ENCODE results near the gene ACER3.

Gene ACER3

DNA sequence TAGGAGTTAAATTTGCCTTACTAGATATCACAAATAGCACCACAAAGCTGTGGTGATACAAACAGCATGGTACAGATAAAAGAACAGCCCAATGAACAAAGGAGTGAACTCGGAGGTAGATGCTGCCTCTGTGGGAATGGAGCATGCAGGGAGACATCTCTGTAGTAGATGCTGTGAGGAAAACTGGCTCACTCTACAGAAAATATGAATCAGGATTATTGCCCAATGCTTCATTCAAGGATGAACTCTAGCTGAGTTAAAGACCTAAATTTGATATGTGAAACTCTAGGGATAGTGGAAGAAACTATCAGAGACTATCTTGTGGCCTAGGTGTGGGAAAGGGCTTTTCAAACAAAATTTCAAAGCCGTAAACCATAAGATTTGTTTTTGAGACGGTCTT is 190.8 kb downstream of the ACER3 start:
- Histone ChIP-seq H3K4me1 (peaks cover 0 to 8% (median 5%) of the 10 kb centered on the region in 10 experiments; a peak in 14 of 20 replicates), H3K4me2 (no peak overlapping the region), H3K27me3 (no peaks in the 10 kb centered on the region), H3K4me3 (no peak overlapping the region), H3K9me3 (replicated peaks in 1 of 11) (peaks cover 8 to 13% (median 11%) of the 10 kb centered on the region in 11 experiments), H3K36me3 (no peaks in the 10 kb centered on the region; a peak in 1 of 22 replicates), H3K27ac (no peak overlapping the region), H4K20me1 (no peaks in the 10 kb centered on the region), H3K9ac (no peak overlapping the region)
- no peak for TF ChIP-seq Cebpa-rat (IDR thresholded peaks at IDR 0.05)

DNA sequence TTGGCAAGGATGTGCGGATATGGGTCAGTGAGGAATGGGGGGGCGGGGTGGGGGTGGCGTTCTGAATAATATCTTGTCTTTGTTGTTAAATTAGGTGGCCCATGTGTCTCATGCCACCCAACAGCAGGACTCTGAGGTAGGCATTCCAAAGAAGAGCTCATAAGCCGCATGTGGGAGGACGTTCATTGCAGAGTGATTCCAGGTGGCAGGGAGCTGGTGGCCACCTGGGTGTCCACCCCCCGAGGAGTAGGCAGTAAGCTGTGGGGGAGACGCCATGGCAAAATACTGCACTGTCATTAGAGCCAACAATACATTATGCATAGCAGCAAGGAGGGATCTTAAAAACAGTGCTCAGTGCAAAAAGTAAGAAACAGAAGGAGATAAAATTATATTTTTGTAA is 191.8 kb downstream of the ACER3 start:
- H3K27me3 ChIP-seq, result no peaks in the 10 kb centered on the region
- H3K4me3 ChIP-seq, result no peak overlapping the region
- peaks cover 15 to 23% (median 21%) of the 10 kb centered on the region in 11 experiments for H3K9me3 ChIP-seq (replicated peaks in 1 of 11)
- no peaks in the 10 kb centered on the region for H4K20me1 ChIP-seq
- no peak overlapping the region for H3K27ac ChIP-seq
- no peak overlapping the region for H3K9ac ChIP-seq
- H3K4me1 ChIP-seq, result peaks cover 0 to 4% (median 0%) of the 10 kb centered on the region in 10 experiments; a peak in 1 of 20 replicates
- H3K4me2 ChIP-seq, result no peak overlapping the region
- H3K36me3 ChIP-seq, result no peaks in the 10 kb centered on the region; a peak in 1 of 22 replicates
- TF ChIP-seq Cebpa-rat (IDR thresholded peaks at IDR 0.05), result no peak

DNA sequence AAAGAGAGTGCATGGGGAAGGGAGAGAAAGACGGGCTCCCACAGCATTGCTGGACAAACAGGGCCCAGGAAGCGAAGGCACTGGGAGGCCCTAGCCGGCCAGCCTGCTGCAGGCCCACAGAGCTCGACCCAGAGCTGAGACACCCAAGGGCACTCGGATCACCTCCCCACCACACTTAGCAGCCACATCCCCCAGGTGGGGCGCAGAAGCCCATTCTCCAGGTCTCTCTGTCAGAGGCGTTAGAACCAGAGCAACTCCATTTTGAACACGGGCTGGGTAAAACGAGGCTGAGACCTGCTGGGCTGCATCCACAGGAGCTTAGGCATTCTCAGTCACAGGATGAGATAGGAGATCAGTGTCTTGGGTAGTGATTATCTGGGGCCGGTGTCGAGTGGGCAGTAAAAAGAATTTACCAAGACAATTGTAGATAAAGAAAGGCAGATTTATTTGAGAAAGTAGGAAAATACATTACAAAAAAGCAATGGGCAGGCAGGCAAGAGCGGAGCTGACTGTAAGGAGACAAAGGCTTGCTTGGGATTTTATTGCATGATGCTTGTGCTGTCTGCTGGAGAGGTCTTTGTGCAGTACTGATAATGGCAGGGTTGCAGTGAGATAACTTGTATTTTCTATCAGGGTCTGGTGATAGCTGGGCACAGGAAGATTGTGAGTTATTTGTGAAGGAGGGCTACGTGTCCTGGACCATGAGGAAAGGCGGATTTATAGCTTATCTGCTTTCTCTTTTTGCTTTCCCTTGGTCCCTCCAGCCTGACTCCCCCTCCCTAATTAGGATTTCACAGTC is 192.7 kb downstream of the ACER3 start:
- H3K4me2 ChIP-seq, result no peak overlapping the region

DNA sequence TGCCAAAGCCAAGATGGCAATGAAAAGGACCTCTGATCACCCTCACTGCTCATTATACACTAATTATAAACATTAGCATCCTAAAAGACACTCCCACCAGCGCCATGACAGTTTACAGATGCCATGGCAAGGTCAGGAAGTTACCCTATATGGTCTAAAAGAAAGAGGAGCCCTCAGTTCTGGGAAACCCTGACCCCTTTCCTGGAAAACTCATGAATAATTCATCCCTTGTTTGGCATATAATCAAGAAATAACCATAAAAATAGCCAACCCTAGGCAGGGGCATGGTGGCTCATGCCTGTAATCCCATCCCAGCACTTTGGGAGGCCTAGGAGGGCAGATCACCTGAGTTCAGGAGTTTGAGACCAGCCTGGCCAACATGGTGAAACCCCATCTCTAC is 193.4 kb downstream of the ACER3 start:
- peaks cover 15 to 29% (median 23%) of the 10 kb centered on the region in 11 experiments for H3K9me3 ChIP-seq (replicated peaks in 1 of 11)
- no peaks in the 10 kb centered on the region for H4K20me1 ChIP-seq
- no peak overlapping the region for H3K9ac ChIP-seq
- TF ChIP-seq Cebpa-rat (IDR thresholded peaks at IDR 0.05), result no peak
- H3K36me3 ChIP-seq, result no peaks in the 10 kb centered on the region; a peak in 1 of 22 replicates
- H3K27ac ChIP-seq, result no peak overlapping the region
- H3K4me3 ChIP-seq, result no peak overlapping the region
- no peaks in the 10 kb centered on the region for H3K27me3 ChIP-seq
- H3K4me1 ChIP-seq, result peaks cover 0 to 4% (median 0%) of the 10 kb centered on the region in 10 experiments; a peak in 1 of 20 replicates
- H3K4me2 ChIP-seq, result no peak overlapping the region

More for the DNA sequence above, 192.7 kb downstream of the ACER3 start:
- peaks cover 15 to 29% (median 23%) of the 10 kb centered on the region in 11 experiments for H3K9me3 ChIP-seq (replicated peaks in 1 of 11)
- no peaks in the 10 kb centered on the region for H4K20me1 ChIP-seq
- H3K4me1 ChIP-seq, result peaks cover 0 to 4% (median 0%) of the 10 kb centered on the region in 10 experiments; a peak in 1 of 20 replicates
- H3K36me3 ChIP-seq, result no peaks in the 10 kb centered on the region; a peak in 1 of 22 replicates
- no peak for TF ChIP-seq Cebpa-rat (IDR thresholded peaks at IDR 0.05)
- no peak overlapping the region for H3K9ac ChIP-seq
- no peak overlapping the region for H3K4me3 ChIP-seq
- no peak overlapping the region for H3K27ac ChIP-seq
- no peaks in the 10 kb centered on the region for H3K27me3 ChIP-seq

DNA sequence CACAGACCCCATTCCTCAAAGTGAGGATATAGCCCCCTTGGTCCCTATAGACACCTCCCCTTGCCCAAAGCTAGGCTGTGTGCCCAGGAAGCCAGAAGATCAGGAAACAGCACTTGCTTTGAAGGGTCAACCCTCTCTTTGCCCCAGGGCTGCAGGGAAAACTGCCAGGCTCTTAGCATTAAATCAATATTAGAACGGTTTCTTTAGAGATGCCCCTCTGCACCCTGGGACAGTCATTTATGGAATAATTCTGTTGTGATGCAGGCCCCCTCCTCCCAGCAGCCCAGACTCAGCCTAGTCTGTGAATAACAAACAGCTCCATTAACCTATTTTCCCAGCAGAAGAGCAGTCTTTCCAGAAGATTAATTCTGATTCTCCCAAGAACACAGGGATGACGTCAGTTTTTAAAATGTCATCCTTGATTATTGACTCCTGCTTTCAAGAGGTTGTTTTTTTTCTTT is 194.4 kb downstream of the ACER3 start:
- Histone ChIP-seq H3K9ac (no peak overlapping the region), H3K4me3 (no peak overlapping the region), H3K27me3 (no peaks in the 10 kb centered on the region), H3K4me1 (peaks cover 0 to 4% (median 0%) of the 10 kb centered on the region in 10 experiments; a peak in 1 of 20 replicates), H3K27ac (no peak overlapping the region), H3K4me2 (no peak overlapping the region), H4K20me1 (no peaks in the 10 kb centered on the region), H3K9me3 (replicated peaks in 1 of 11) (peaks cover 15 to 29% (median 23%) of the 10 kb centered on the region in 11 experiments), H3K36me3 (no peaks in the 10 kb centered on the region; a peak in 1 of 22 replicates)
- TF ChIP-seq Cebpa-rat (IDR thresholded peaks at IDR 0.05), result no peak

DNA sequence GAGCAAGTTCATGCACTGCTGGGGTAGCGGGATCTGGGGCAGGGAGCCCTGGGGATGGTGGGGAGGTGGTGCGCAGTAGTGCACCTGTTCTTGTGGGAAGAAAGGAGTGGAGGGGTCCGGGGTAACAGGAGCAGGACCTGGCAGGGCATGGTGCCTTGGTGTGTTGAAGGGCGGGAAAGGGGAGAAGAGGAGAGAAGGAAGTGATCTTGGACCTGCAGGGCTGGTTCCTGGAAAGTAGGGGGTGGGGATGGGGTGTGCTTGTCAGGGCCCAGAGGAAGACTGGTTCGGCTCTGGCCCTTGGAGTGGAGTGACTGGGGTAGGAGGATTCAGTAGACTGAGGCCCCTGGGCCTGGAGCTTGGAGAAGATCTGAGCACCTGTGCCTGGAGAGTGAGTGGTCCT is 195.2 kb downstream of the ACER3 start:
- Histone ChIP-seq H3K27me3 (no peaks in the 10 kb centered on the region), H3K4me1 (peaks cover 0 to 4% (median 0%) of the 10 kb centered on the region in 10 experiments; a peak in 1 of 20 replicates), H3K27ac (no peak overlapping the region), H3K36me3 (no peaks in the 10 kb centered on the region; a peak in 1 of 22 replicates), H3K4me3 (no peak overlapping the region), H3K9me3 (replicated peaks in 1 of 11) (peaks cover 15 to 31% (median 23%) of the 10 kb centered on the region in 11 experiments), H4K20me1 (no peaks in the 10 kb centered on the region), H3K4me2 (no peak overlapping the region), H3K9ac (no peak overlapping the region)
- no peak for TF ChIP-seq Cebpa-rat (IDR thresholded peaks at IDR 0.05)

DNA sequence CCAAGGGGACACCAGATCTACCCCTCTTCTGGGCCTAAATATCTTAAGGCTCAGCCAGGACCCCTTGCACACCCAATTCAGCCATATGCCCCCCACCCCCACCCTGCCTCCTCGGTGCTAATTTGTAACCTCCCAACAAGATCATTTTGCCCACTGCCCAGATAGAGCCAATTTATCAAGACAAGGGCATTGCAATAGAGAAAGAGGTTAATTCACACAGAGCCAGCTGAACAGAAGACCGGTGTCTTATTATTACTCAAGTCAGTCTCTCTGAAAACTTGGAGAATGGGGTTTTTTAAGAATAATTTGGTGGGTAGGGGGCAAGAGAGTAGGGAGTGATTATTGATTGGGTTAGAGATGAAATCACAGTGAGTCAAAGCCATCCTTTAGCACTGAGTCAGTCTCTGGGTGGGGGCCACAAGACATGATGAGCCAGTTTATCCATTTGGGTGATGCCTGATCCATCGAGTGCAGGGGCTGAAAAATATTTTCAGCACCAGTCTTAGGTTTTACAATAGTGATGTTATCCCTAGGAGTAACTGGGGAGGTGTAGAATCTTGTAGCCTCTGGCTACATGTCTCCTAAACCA is 196.2 kb downstream of the ACER3 start:
- no peak overlapping the region for H3K9ac ChIP-seq
- peaks cover 0 to 4% (median 0%) of the 10 kb centered on the region in 10 experiments; a peak in 1 of 20 replicates for H3K4me1 ChIP-seq
- H3K4me3 ChIP-seq, result no peak overlapping the region
- no peaks in the 10 kb centered on the region for H3K27me3 ChIP-seq
- no peaks in the 10 kb centered on the region; a peak in 1 of 22 replicates for H3K36me3 ChIP-seq
- no peak overlapping the region for H3K4me2 ChIP-seq
- no peak overlapping the region for H3K27ac ChIP-seq
- H3K9me3 ChIP-seq (replicated peaks in 1 of 11), result peaks cover 23 to 41% (median 31%) of the 10 kb centered on the region in 11 experiments
- no peak for TF ChIP-seq Cebpa-rat (IDR thresholded peaks at IDR 0.05)
- H4K20me1 ChIP-seq, result no peaks in the 10 kb centered on the region

DNA sequence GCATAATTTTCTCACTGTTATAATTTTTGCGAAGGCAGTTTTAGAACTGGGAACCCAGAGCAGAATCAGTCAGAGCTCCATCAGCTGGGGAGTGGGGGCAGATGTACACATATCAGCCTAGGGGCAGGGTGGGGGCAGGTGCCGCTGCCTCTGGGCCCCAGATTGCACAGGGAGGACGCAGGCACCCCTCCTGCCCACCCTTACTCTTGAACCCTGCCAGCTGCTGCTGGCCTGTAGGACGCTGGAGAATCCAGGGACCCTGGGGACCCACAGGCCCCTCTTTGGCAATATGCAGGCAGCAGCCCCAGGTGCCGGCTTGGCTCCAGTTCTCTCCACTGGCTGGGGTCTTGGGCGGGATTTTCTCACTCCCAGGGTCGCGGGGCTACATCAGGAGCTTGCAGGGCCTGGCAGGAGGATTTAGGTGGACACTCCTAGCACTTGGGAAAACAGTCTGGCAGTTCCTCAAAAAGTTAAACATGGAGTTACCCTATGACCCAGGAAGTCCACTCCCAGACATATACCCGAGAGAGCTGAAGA is 197.3 kb downstream of the ACER3 start:
- Histone ChIP-seq H3K27ac (no peak overlapping the region), H3K4me1 (no peaks in the 10 kb centered on the region; a peak in 1 of 20 replicates), H4K20me1 (no peaks in the 10 kb centered on the region), H3K9ac (no peak overlapping the region), H3K4me3 (no peak overlapping the region), H3K4me2 (no peak overlapping the region), H3K36me3 (no peaks in the 10 kb centered on the region; a peak in 1 of 22 replicates), H3K27me3 (no peaks in the 10 kb centered on the region), H3K9me3 (replicated peaks in 1 of 11) (peaks cover 28 to 45% (median 34%) of the 10 kb centered on the region in 11 experiments)
- TF ChIP-seq Cebpa-rat (IDR thresholded peaks at IDR 0.05), result no peak

DNA sequence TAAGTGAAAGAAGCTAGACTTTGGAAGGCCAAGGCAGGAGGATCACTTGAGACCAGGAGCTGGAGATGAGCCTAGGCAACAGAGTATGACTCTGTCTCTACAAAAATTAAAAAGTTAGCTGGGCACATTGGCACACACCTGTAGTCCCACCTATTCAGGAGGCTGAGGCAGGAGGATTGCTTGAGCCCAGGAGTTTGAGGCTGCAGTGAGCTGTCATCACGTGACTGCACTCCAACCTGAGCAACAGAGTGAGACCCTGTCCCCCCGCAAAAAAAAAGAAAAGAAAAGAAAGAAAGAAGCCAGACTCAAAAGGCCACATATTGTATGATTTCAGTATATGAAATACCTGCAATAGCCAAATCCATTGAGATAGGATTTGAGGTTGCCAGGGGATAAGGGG is 198.2 kb downstream of the ACER3 start:
- Histone ChIP-seq H3K9me3 (replicated peaks in 1 of 11) (peaks cover 28 to 45% (median 34%) of the 10 kb centered on the region in 11 experiments), H3K9ac (no peak overlapping the region), H3K27me3 (no peaks in the 10 kb centered on the region), H3K36me3 (no peaks in the 10 kb centered on the region; a peak in 1 of 22 replicates), H3K4me1 (no peaks in the 10 kb centered on the region; a peak in 1 of 20 replicates), H3K4me3 (no peak overlapping the region), H4K20me1 (no peaks in the 10 kb centered on the region), H3K27ac (no peak overlapping the region), H3K4me2 (no peak overlapping the region)
- TF ChIP-seq Cebpa-rat (IDR thresholded peaks at IDR 0.05), result no peak
